Tibial nerve (tissue), 4 donors: ENCODE data around the gene RPS19.

Experiments used
- CTCF ChIP-seq, 5 experiments: fragments of 200-600 bp in 3 of 5; fragments of 450-650 bp in 2 of 5; sonication (generic) in 3 of 5; IDR thresholded peaks; one replicate each; pipeline ENCODE4 v1.5.1; 2016 to 2019; ENCODE audit warnings: antibody characterized with exemption in 5 of 5, mild to moderate bottlenecking in 3 of 5, moderate library complexity in 2 of 5
- EP300 ChIP-seq, 2 donors: sonication (generic); formaldehyde crosslinking; IDR thresholded peaks; one replicate each; pipeline ENCODE4 v1.6.1; 2017; ENCODE audit warnings: antibody characterized with exemption in 2 of 2, mild to moderate bottlenecking in 1 of 2

DNA sequence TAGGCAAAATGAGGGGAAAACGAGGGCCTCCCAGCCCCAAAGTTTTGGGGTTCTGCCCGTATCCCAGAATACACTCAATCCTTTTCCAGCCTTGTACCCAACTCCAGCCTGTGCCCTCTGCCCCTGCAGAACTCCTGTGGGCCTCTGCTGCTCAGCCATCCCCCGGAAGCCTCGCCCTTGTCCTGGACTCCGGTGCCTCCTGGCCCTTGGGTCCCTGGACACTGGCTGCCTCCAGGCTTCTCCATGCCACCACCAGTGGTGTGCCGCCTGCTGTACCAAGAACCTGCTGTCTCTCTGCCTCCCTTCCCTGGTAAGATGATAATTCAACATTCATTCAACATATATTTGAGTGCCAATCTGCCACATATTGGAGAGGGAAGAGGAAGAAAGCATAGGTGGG, 11.4 kb upstream of the RPS19 start:
- TF ChIP-seq CTCF (IDR thresholded peaks at IDR 0.05) (no peak), EP300 (IDR thresholded peaks at IDR 0.05) (no peak)
